Urinary bladder (tissue), 4 donors: ENCODE data around the gene TRPM2. TPM values are rescaled to one million over a fixed set of nuclear protein-coding genes. Genes with fewer than 3 reads are reported as not detected.

Source experiments
- DNase-seq: peaks from one replicate; pipeline ENCODE4 v3.0.0-alpha.2; 2015; ENCODE audit errors: extremely low spot score
- H3K27ac ChIP-seq: one replicate; pipeline ENCODE4 v1.5.1; 2013; ENCODE audit warnings: low read depth, mild to moderate bottlenecking, moderate library complexity
- H3K36me3 ChIP-seq: one replicate; pipeline ENCODE4 v1.6.1; 2013; ENCODE audit warnings: mild to moderate bottlenecking, moderate library complexity; ENCODE audit not compliant: insufficient read depth
- H3K4me1 ChIP-seq: one replicate; pipeline ENCODE4 v1.6.1; 2013; ENCODE audit warnings: mild to moderate bottlenecking, moderate library complexity; ENCODE audit not compliant: insufficient read depth
- H3K4me3 ChIP-seq: one replicate; pipeline ENCODE4 v1.5.1; 2013; ENCODE audit warnings: low read depth, low read length
- WGBS: extraction: QIAGEN DNeasy Blood & Tissue Kit; methylation state at CpG from one replicate; pipeline ENCODE4 v1.1.7; 2013; 5-methylcytosine and 5-hydroxymethylcytosine counted together
- polyA plus RNA-seq: library from polyadenylated mRNA; stranded (reverse); fragments of 200-250 nt; gene quantifications from one replicate; pipeline ENCODE4 v1.2.3, GENCODE V29; 2013
- total RNA-seq: library from RNA; depleted of rRNA; stranded (reverse); fragments of >200 nt; gene quantifications from one replicate; pipeline ENCODE4 v1.2.3, GENCODE V29; 2014
- donor health status: healthy with polysubstance abuse.
- donor health status: healthy.

The TRPM2 gene
- total and polyA plus RNA-seq, 2 donors = 1.2 to 3.3 TPM

GRCh38 chr21:44436111-44436611, 82.7 kb downstream of the TRPM2 start:
- H3K4me3 ChIP-seq = no peak overlapping the region
- 91% methylated on average over 13 of the region's 13 CpGs for WGBS
- no peak for DNase-seq
- H3K4me1 ChIP-seq = no peaks in the 10 kb centered on the region
- no peaks in the 10 kb centered on the region for H3K36me3 ChIP-seq
- H3K27ac ChIP-seq = no peak overlapping the region

- WGBS = 83% methylated on average over 18 of the region's 18 CpGs
- no peak overlapping the region for H3K4me3 ChIP-seq
- H3K4me1 ChIP-seq = no peaks in the 10 kb centered on the region
- no peaks in the 10 kb centered on the region for H3K36me3 ChIP-seq
- DNase-seq = no peak
- H3K27ac ChIP-seq = no peak overlapping the region
Observed at GRCh38 chr21:44436958-44437357, 83.5 kb downstream of the TRPM2 start.

GRCh38 chr21:44437371-44437695, 83.9 kb downstream of the TRPM2 start:
- Histone ChIP-seq H3K4me3 (no peak overlapping the region), H3K4me1 (no peaks in the 10 kb centered on the region), H3K36me3 (no peaks in the 10 kb centered on the region), H3K27ac (no peak overlapping the region)
- WGBS = 87% methylated on average over 5 of the region's 5 CpGs
- no peak for DNase-seq

- H3K27ac ChIP-seq = no peak overlapping the region
- WGBS = 89% methylated on average over 19 of the region's 19 CpGs
- no peaks in the 10 kb centered on the region for H3K36me3 ChIP-seq
- no peaks in the 10 kb centered on the region for H3K4me1 ChIP-seq
- DNase-seq = no peak
- H3K4me3 ChIP-seq = no peak overlapping the region
Observed at GRCh38 chr21:44437696-44438431, 84.4 kb downstream of the TRPM2 start.

- WGBS = 52% methylated on average over 34 of the region's 34 CpGs
- Histone ChIP-seq H3K36me3 (no peaks in the 10 kb centered on the region), H3K4me3 (no peak overlapping the region), H3K27ac (no peak overlapping the region), H3K4me1 (no peaks in the 10 kb centered on the region)
- DNase-seq = no peak
Observed at GRCh38 chr21:44438531-44439210, 85.2 kb downstream of the TRPM2 start.

GRCh38 chr21:44439211-44439600, 85.8 kb downstream of the TRPM2 start:
- no peak for DNase-seq
- no peaks in the 10 kb centered on the region for H3K36me3 ChIP-seq
- no peak overlapping the region for H3K27ac ChIP-seq
- H3K4me1 ChIP-seq = no peaks in the 10 kb centered on the region
- 79% methylated on average over 11 of the region's 11 CpGs for WGBS
- H3K4me3 ChIP-seq = no peak overlapping the region

- DNase-seq = no peak
- no peaks in the 10 kb centered on the region for H3K36me3 ChIP-seq
- 79% methylated on average over 32 of the region's 33 CpGs for WGBS
- H3K4me3 ChIP-seq = no peak overlapping the region
- no peaks in the 10 kb centered on the region for H3K4me1 ChIP-seq
- no peak overlapping the region for H3K27ac ChIP-seq
Observed at GRCh38 chr21:44440241-44441040, 87.0 kb downstream of the TRPM2 start.

- WGBS = 74% methylated on average over 10 of the region's 10 CpGs
- H3K4me3 ChIP-seq = no peak overlapping the region
- no peaks in the 10 kb centered on the region for H3K36me3 ChIP-seq
- no peak for DNase-seq
- H3K27ac ChIP-seq = no peak overlapping the region
- H3K4me1 ChIP-seq = no peaks in the 10 kb centered on the region
Observed at GRCh38 chr21:44441041-44441400, 87.6 kb downstream of the TRPM2 start.

GRCh38 chr21:44441581-44442265, 88.3 kb downstream of the TRPM2 start:
- 88% methylated on average over 20 of the region's 20 CpGs for WGBS
- Histone ChIP-seq H3K4me1 (no peaks in the 10 kb centered on the region), H3K27ac (no peak overlapping the region), H3K36me3 (no peaks in the 10 kb centered on the region), H3K4me3 (no peak overlapping the region)
- DNase-seq = no peak

GRCh38 chr21:44442266-44443125, 89.1 kb downstream of the TRPM2 start:
- Histone ChIP-seq H3K4me3 (no peak overlapping the region), H3K4me1 (no peaks in the 10 kb centered on the region), H3K27ac (no peak overlapping the region), H3K36me3 (no peaks in the 10 kb centered on the region)
- no peak for DNase-seq
- WGBS = 71% methylated on average over 19 of the region's 19 CpGs

GRCh38 chr21:44443291-44443890, 90.0 kb downstream of the TRPM2 start:
- H3K4me3 ChIP-seq = no peak overlapping the region
- no peak overlapping the region for H3K27ac ChIP-seq
- no peaks in the 10 kb centered on the region for H3K36me3 ChIP-seq
- 81% methylated on average over 17 of the region's 17 CpGs for WGBS
- no peak for DNase-seq
- H3K4me1 ChIP-seq = no peaks in the 10 kb centered on the region

GRCh38 chr21:44443891-44444285, 90.5 kb downstream of the TRPM2 start:
- H3K4me3 ChIP-seq = no peak overlapping the region
- no peaks in the 10 kb centered on the region for H3K36me3 ChIP-seq
- no peaks in the 10 kb centered on the region for H3K4me1 ChIP-seq
- WGBS = 81% methylated on average over 12 of the region's 12 CpGs
- DNase-seq = no peak
- H3K27ac ChIP-seq = no peak overlapping the region
